ENCODE measurements around the gene KCTD11.

DNA sequence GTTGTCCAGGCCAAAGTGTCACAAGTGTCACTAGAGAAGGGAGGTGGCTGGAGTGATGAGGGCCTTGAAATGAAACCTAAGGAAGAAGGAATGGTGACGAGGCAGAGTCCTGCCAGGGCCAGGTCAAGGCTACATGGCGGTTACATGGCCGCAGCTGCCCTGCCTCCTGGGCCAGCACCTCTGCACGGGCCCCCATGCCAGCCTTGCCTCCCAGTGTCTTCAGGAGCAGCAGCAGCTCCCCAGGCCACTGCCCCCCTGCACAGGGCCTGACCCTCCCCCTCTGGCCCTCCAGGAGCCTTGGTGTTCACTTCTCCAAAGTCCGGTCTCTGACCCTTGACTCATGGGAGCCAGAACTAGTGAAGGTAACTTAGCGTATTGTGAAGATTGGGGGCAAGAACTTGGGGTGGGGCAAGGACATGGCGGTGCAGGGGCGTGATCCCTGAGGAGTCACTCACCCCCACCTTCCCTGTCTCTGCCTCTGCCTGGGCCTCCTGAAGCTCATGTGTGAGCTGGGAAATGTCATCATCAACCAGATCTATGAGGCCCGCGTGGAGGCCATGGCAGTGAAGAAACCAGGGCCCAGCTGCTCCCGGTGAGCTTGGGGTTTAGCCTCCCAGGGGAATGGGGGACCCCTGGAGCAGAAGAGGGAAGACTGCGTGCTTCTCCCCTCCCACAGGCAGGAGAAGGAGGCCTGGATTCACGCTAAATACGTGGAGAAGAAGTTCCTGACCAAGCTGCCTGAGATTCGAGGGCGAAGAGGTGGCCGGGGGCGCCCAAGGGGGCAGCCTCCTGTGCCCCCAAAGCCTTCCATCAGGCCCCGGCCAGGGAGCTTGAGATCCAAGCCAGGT, 4.1 kb upstream of the KCTD11 start:
- TF ChIP-seq, protein P1, sequence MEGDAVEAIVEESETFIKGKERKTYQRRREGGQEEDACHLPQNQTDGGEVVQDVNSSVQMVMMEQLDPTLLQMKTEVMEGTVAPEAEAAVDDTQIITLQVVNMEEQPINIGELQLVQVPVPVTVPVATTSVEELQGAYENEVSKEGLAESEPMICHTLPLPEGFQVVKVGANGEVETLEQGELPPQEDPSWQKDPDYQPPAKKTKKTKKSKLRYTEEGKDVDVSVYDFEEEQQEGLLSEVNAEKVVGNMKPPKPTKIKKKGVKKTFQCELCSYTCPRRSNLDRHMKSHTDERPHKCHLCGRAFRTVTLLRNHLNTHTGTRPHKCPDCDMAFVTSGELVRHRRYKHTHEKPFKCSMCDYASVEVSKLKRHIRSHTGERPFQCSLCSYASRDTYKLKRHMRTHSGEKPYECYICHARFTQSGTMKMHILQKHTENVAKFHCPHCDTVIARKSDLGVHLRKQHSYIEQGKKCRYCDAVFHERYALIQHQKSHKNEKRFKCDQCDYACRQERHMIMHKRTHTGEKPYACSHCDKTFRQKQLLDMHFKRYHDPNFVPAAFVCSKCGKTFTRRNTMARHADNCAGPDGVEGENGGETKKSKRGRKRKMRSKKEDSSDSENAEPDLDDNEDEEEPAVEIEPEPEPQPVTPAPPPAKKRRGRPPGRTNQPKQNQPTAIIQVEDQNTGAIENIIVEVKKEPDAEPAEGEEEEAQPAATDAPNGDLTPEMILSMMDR (IDR thresholded peaks at IDR 0.05; ENCODE audit: low read length), result no peak
- TF ChIP-seq EZH2 (IDR thresholded peaks at IDR 0.05; ENCODE audit: borderline replicate concordance, low read length), result no peak
